ENCODE measurements around the gene TPBGL. TPM values are rescaled to one million over a fixed set of nuclear protein-coding genes. Genes with fewer than 3 reads are reported as not detected.

The TPBGL gene
- total RNA-seq, 1 donor from 2014 or later, result not detected

GRCh38 chr11:75242722-75243600 is 2.4 kb downstream of the TPBGL start:
- H3K9me3 ChIP-seq (ENCODE audit: control insufficient read depth in 3 of 3, low read length in 3 of 3), result no peaks in the 10 kb centered on the region
- no peak overlapping the region for H3K27ac ChIP-seq (ENCODE audit: low read depth, low read length)
- no peak overlapping the region for H3K4me3 ChIP-seq (ENCODE audit: low read length in 3 of 3)
- peaks cover 2 to 7% (median 4%) of the 10 kb centered on the region in 3 donors for H3K4me1 ChIP-seq (ENCODE audit: control insufficient read depth in 3 of 3, insufficient read depth in 3 of 3, low read length in 3 of 3)
- H3K9ac ChIP-seq (ENCODE audit: low read depth in 1 of 3, low read length in 3 of 3), result no peak overlapping the region
- no peaks in the 10 kb centered on the region for H3K36me3 ChIP-seq (ENCODE audit: control insufficient read depth in 3 of 3, insufficient read depth in 3 of 3, low read length in 3 of 3)
- peaks cover 28 to 52% (median 31%) of the 10 kb centered on the region in 3 donors for H3K27me3 ChIP-seq (ENCODE audit: control insufficient read depth in 3 of 3, insufficient read depth in 3 of 3, low read length in 3 of 3)

GRCh38 chr11:75244052-75244814 is 3.7 kb downstream of the TPBGL start:
- Histone ChIP-seq H3K4me3 (ENCODE audit: low read length in 3 of 3) (no peak overlapping the region), H3K4me1 (ENCODE audit: control insufficient read depth in 3 of 3, insufficient read depth in 3 of 3, low read length in 3 of 3) (peaks cover 4 to 7% (median 5%) of the 10 kb centered on the region in 3 donors), H3K27me3 (ENCODE audit: control insufficient read depth in 3 of 3, insufficient read depth in 3 of 3, low read length in 3 of 3) (peaks cover 27 to 46% (median 31%) of the 10 kb centered on the region in 3 donors), H3K9ac (ENCODE audit: low read depth in 1 of 3, low read length in 3 of 3) (no peak overlapping the region), H3K27ac (ENCODE audit: low read depth, low read length) (no peak overlapping the region), H3K36me3 (ENCODE audit: control insufficient read depth in 3 of 3, insufficient read depth in 3 of 3, low read length in 3 of 3) (no peaks in the 10 kb centered on the region), H3K9me3 (ENCODE audit: control insufficient read depth in 3 of 3, low read length in 3 of 3) (no peaks in the 10 kb centered on the region)

GRCh38 chr11:75245356-75246005 is 4.9 kb downstream of the TPBGL start:
- Histone ChIP-seq H3K4me1 (ENCODE audit: control insufficient read depth in 3 of 3, insufficient read depth in 3 of 3, low read length in 3 of 3) (peaks cover 4 to 7% (median 5%) of the 10 kb centered on the region in 3 donors), H3K27ac (ENCODE audit: low read depth, low read length) (no peak overlapping the region), H3K36me3 (ENCODE audit: control insufficient read depth in 3 of 3, insufficient read depth in 3 of 3, low read length in 3 of 3) (no peaks in the 10 kb centered on the region), H3K9ac (ENCODE audit: low read depth in 1 of 3, low read length in 3 of 3) (no peak overlapping the region), H3K4me3 (ENCODE audit: low read length in 3 of 3) (no peak overlapping the region), H3K27me3 (ENCODE audit: control insufficient read depth in 3 of 3, insufficient read depth in 3 of 3, low read length in 3 of 3) (peaks cover 16 to 36% (median 25%) of the 10 kb centered on the region in 3 donors), H3K9me3 (ENCODE audit: control insufficient read depth in 3 of 3, low read length in 3 of 3) (no peaks in the 10 kb centered on the region)

- Histone ChIP-seq H3K4me3 (ENCODE audit: low read length in 3 of 3) (no peak overlapping the region), H3K9ac (ENCODE audit: low read depth in 1 of 3, low read length in 3 of 3) (peak overlapping the region in 1 of 3 donors; percentile 33), H3K27ac (ENCODE audit: low read depth, low read length) (no peak overlapping the region), H3K9me3 (ENCODE audit: control insufficient read depth in 3 of 3, low read length in 3 of 3) (no peaks in the 10 kb centered on the region), H3K27me3 (ENCODE audit: control insufficient read depth in 3 of 3, insufficient read depth in 3 of 3, low read length in 3 of 3) (peaks cover 16 to 32% (median 19%) of the 10 kb centered on the region in 3 donors), H3K4me1 (ENCODE audit: control insufficient read depth in 3 of 3, insufficient read depth in 3 of 3, low read length in 3 of 3) (peaks cover 4 to 7% (median 5%) of the 10 kb centered on the region in 3 donors), H3K36me3 (ENCODE audit: control insufficient read depth in 3 of 3, insufficient read depth in 3 of 3, low read length in 3 of 3) (no peaks in the 10 kb centered on the region)
Measured at GRCh38 chr11:75246006-75246670, 5.6 kb downstream of the TPBGL start.

- no peaks in the 10 kb centered on the region for H3K9me3 ChIP-seq (ENCODE audit: control insufficient read depth in 3 of 3, low read length in 3 of 3)
- no peaks in the 10 kb centered on the region for H3K36me3 ChIP-seq (ENCODE audit: control insufficient read depth in 3 of 3, insufficient read depth in 3 of 3, low read length in 3 of 3)
- H3K4me3 ChIP-seq (ENCODE audit: low read length in 3 of 3), result no peak overlapping the region
- peaks cover 15 to 28% (median 16%) of the 10 kb centered on the region in 3 donors for H3K27me3 ChIP-seq (ENCODE audit: control insufficient read depth in 3 of 3, insufficient read depth in 3 of 3, low read length in 3 of 3)
- no peak overlapping the region for H3K9ac ChIP-seq (ENCODE audit: low read depth in 1 of 3, low read length in 3 of 3)
- no peak overlapping the region for H3K27ac ChIP-seq (ENCODE audit: low read depth, low read length)
- peaks cover 4 to 7% (median 5%) of the 10 kb centered on the region in 3 donors for H3K4me1 ChIP-seq (ENCODE audit: control insufficient read depth in 3 of 3, insufficient read depth in 3 of 3, low read length in 3 of 3)
Measured at GRCh38 chr11:75246671-75247350, 6.2 kb downstream of the TPBGL start.

- Histone ChIP-seq H3K9ac (ENCODE audit: low read depth in 1 of 3, low read length in 3 of 3) (no peak overlapping the region), H3K36me3 (ENCODE audit: control insufficient read depth in 3 of 3, insufficient read depth in 3 of 3, low read length in 3 of 3) (no peaks in the 10 kb centered on the region), H3K27ac (ENCODE audit: low read depth, low read length) (no peak overlapping the region), H3K4me3 (ENCODE audit: low read length in 3 of 3) (no peak overlapping the region), H3K9me3 (ENCODE audit: control insufficient read depth in 3 of 3, low read length in 3 of 3) (peaks cover 0 to 12% (median 3%) of the 10 kb centered on the region in 3 donors), H3K4me1 (ENCODE audit: control insufficient read depth in 3 of 3, insufficient read depth in 3 of 3, low read length in 3 of 3) (peaks cover 3 to 7% (median 4%) of the 10 kb centered on the region in 3 donors), H3K27me3 (ENCODE audit: control insufficient read depth in 3 of 3, insufficient read depth in 3 of 3, low read length in 3 of 3) (peaks cover 0 to 11% (median 4%) of the 10 kb centered on the region in 3 donors)
Measured at GRCh38 chr11:75248924-75249256, 8.3 kb downstream of the TPBGL start.

- Histone ChIP-seq H3K4me1 (ENCODE audit: control insufficient read depth in 3 of 3, insufficient read depth in 3 of 3, low read length in 3 of 3) (peaks cover 3 to 7% (median 4%) of the 10 kb centered on the region in 3 donors), H3K36me3 (ENCODE audit: control insufficient read depth in 3 of 3, insufficient read depth in 3 of 3, low read length in 3 of 3) (no peaks in the 10 kb centered on the region), H3K27me3 (ENCODE audit: control insufficient read depth in 3 of 3, insufficient read depth in 3 of 3, low read length in 3 of 3) (peaks cover 0 to 6% (median 4%) of the 10 kb centered on the region in 3 donors), H3K9me3 (ENCODE audit: control insufficient read depth in 3 of 3, low read length in 3 of 3) (peaks cover 0 to 12% (median 3%) of the 10 kb centered on the region in 3 donors), H3K27ac (ENCODE audit: low read depth, low read length) (no peak overlapping the region), H3K9ac (ENCODE audit: low read depth in 1 of 3, low read length in 3 of 3) (no peak overlapping the region), H3K4me3 (ENCODE audit: low read length in 3 of 3) (no peak overlapping the region)
Measured at GRCh38 chr11:75249704-75250103, 9.1 kb downstream of the TPBGL start.

GRCh38 chr11:75254326-75254725 is 13.8 kb downstream of the TPBGL start:
- Histone ChIP-seq H3K9ac (ENCODE audit: low read depth in 1 of 3, low read length in 3 of 3) (no peak overlapping the region), H3K27ac (ENCODE audit: low read depth, low read length) (no peak overlapping the region), H3K4me1 (ENCODE audit: control insufficient read depth in 3 of 3, insufficient read depth in 3 of 3, low read length in 3 of 3) (no peaks in the 10 kb centered on the region), H3K9me3 (ENCODE audit: control insufficient read depth in 3 of 3, low read length in 3 of 3) (peaks cover 0 to 12% (median 3%) of the 10 kb centered on the region in 3 donors), H3K36me3 (ENCODE audit: control insufficient read depth in 3 of 3, insufficient read depth in 3 of 3, low read length in 3 of 3) (no peaks in the 10 kb centered on the region), H3K27me3 (ENCODE audit: control insufficient read depth in 3 of 3, insufficient read depth in 3 of 3, low read length in 3 of 3) (peaks cover 0 to 4% (median 3%) of the 10 kb centered on the region in 3 donors), H3K4me3 (ENCODE audit: low read length in 3 of 3) (no peak overlapping the region)
